Fibroblast of lung (primary cell): Measurements from ENCODE around the gene SETD9. TPM values are rescaled to one million over a fixed set of nuclear protein-coding genes. Genes with fewer than 3 reads are reported as not detected.

Source experiments
- DNase-seq, 2 donors: peaks; one replicate each; pipeline versions ENCODE4 v3.0.0 to v3.0.0-alpha.2; 2010; ENCODE audit warnings: low read depth in 2 of 2
- H2AFZ ChIP-seq: 2 replicates; pipeline ENCODE4 v1.5.1; 2012; ENCODE audit warnings: low read length, control low read depth, inconsistent platforms
- H3K27ac ChIP-seq: 2 replicates; pipeline ENCODE4 v1.5.1; 2011; ENCODE audit warnings: low read length, control low read depth; ENCODE audit not compliant: insufficient read depth
- H3K27me3 ChIP-seq: 2 replicates; pipeline ENCODE4 v1.5.1; 2011; ENCODE audit warnings: mild to moderate bottlenecking, low read length; ENCODE audit not compliant: control insufficient read depth, insufficient read depth
- H3K36me3 ChIP-seq: 2 replicates; pipeline ENCODE4 v1.5.1; 2011; ENCODE audit warnings: low read length; ENCODE audit not compliant: control insufficient read depth, insufficient read depth
- H3K4me1 ChIP-seq: 2 replicates; pipeline ENCODE4 v1.5.1; 2011; ENCODE audit warnings: low read length; ENCODE audit not compliant: control insufficient read depth, insufficient read depth; ENCODE audit errors: extremely low read depth
- H3K4me2 ChIP-seq: 2 replicates; pipeline ENCODE4 v1.5.1; 2011; ENCODE audit warnings: low read length, control low read depth; ENCODE audit not compliant: insufficient read depth; ENCODE audit errors: extremely low read depth
- H3K4me3 ChIP-seq, 4 experiments: fragments of 200-600 bp in 1 of 4; sonication (generic) in 1 of 4; replicated peaks in 1 of 4; 2 replicates each; pipeline ENCODE4 v1.5.1; 2011 to 2016; ENCODE audit warnings: low read length in 4 of 4, low read depth in 3 of 4, mild to moderate bottlenecking in 3 of 4, control low read depth in 2 of 4, inconsistent platforms in 1 of 4, mixed read lengths in 1 of 4; ENCODE audit not compliant: insufficient read depth in 1 of 4; ENCODE audit errors: control extremely low read depth in 1 of 4
- H3K79me2 ChIP-seq: 2 replicates; pipeline ENCODE4 v1.5.1; 2012; ENCODE audit warnings: mild to moderate bottlenecking, low read length, inconsistent platforms; ENCODE audit not compliant: control insufficient read depth, insufficient read depth
- H3K9ac ChIP-seq: 2 replicates; pipeline ENCODE4 v1.5.1; 2011; ENCODE audit warnings: mild to moderate bottlenecking, low read length, control low read depth; ENCODE audit not compliant: insufficient read depth
- H3K9me3 ChIP-seq: 2 replicates; pipeline ENCODE4 v1.5.1; 2012; ENCODE audit warnings: low read depth, low read length; ENCODE audit not compliant: control insufficient read depth, insufficient read depth
- H4K20me1 ChIP-seq: 2 replicates; pipeline ENCODE4 v1.5.1; 2011; ENCODE audit warnings: low read length; ENCODE audit not compliant: control insufficient read depth, insufficient read depth; ENCODE audit errors: extremely low read depth
- EZH2 ChIP-seq: IDR thresholded peaks from 2 replicates; pipeline ENCODE4 v1.5.1; 2012; ENCODE audit warnings: low read length, control low read depth, mild to moderate bottlenecking; ENCODE audit errors: missing control alignments
- polyA plus RNA-seq, 2 donors: library from polyadenylated mRNA; depleted of rRNA in 1 of 2; stranded (reverse) in 1 of 2; unstranded in 1 of 2; fragments of >200 nt; gene quantifications; 2 replicates each; pipeline ENCODE4 v1.2.1, GENCODE V29; 2011 to 2012; ENCODE audit warnings: missing spikeins in 1 of 2
- total RNA-seq: library from RNA; depleted of rRNA; stranded (reverse); fragments of >200 nt; gene quantifications from 2 replicates; pipeline ENCODE4 v1.2.1, GENCODE V29; 2014
- TF ChIP-seq, protein P1 (sequence below), 2 donors: IDR thresholded peaks in 1 of 2; conservative IDR thresholded peaks in 1 of 2; 1 replicate in 1 of 2; 2 replicates in 1 of 2; pipeline ENCODE4 v1.5.1; 2011 to 2012; ENCODE audit warnings: low read length in 2 of 2, control low read depth in 1 of 2, inconsistent platforms in 1 of 2, low read depth in 1 of 2, mild to moderate bottlenecking in 1 of 2

Gene SETD9
- total and polyA plus RNA-seq, 2 donors (not counting 1 experiment from before 2014, with no cell fraction given) = 2.2 to 15.5 TPM

GRCh38 chr5:56881571-56881970 is 27.8 kb upstream of the SETD9 start:
- H3K4me3 ChIP-seq = no peak overlapping the region
- DNase-seq = no peak
- H3K36me3 ChIP-seq = peaks cover 1% of the 10 kb centered on the region
- no peaks in the 10 kb centered on the region for H4K20me1 ChIP-seq
- H3K79me2 ChIP-seq = no peaks in the 10 kb centered on the region
- no peaks in the 10 kb centered on the region for H3K27me3 ChIP-seq
- no peaks in the 10 kb centered on the region for H3K9me3 ChIP-seq
- H3K9ac ChIP-seq = no peak overlapping the region
- H3K27ac ChIP-seq = no peak overlapping the region
- no peak for TF ChIP-seq EZH2
- TF ChIP-seq, protein P1, sequence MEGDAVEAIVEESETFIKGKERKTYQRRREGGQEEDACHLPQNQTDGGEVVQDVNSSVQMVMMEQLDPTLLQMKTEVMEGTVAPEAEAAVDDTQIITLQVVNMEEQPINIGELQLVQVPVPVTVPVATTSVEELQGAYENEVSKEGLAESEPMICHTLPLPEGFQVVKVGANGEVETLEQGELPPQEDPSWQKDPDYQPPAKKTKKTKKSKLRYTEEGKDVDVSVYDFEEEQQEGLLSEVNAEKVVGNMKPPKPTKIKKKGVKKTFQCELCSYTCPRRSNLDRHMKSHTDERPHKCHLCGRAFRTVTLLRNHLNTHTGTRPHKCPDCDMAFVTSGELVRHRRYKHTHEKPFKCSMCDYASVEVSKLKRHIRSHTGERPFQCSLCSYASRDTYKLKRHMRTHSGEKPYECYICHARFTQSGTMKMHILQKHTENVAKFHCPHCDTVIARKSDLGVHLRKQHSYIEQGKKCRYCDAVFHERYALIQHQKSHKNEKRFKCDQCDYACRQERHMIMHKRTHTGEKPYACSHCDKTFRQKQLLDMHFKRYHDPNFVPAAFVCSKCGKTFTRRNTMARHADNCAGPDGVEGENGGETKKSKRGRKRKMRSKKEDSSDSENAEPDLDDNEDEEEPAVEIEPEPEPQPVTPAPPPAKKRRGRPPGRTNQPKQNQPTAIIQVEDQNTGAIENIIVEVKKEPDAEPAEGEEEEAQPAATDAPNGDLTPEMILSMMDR (conservative IDR thresholded peaks at IDR 0.05 in 1 of 2, IDR thresholded peaks at IDR 0.05 in 1 of 2; ENCODE audit: low read depth in 1 of 2, low read length in 2 of 2) = no peak
- no peak overlapping the region for H2AFZ ChIP-seq
- H3K4me2 ChIP-seq = no peak overlapping the region
- no peaks in the 10 kb centered on the region for H3K4me1 ChIP-seq

- Histone ChIP-seq H3K9ac (no peak overlapping the region), H3K27ac (no peak overlapping the region), H3K4me3 (no peak overlapping the region), H3K79me2 (no peaks in the 10 kb centered on the region), H3K36me3 (peaks cover 4% of the 10 kb centered on the region), H3K4me2 (no peak overlapping the region), H3K9me3 (no peaks in the 10 kb centered on the region), H3K27me3 (no peaks in the 10 kb centered on the region), H4K20me1 (no peaks in the 10 kb centered on the region), H2AFZ (no peak overlapping the region), H3K4me1 (no peaks in the 10 kb centered on the region)
- DNase-seq = no peak
- no peak for TF ChIP-seq EZH2
- TF ChIP-seq, protein P1 (conservative IDR thresholded peaks at IDR 0.05 in 1 of 2, IDR thresholded peaks at IDR 0.05 in 1 of 2; ENCODE audit: low read depth in 1 of 2, low read length in 2 of 2) = no peak
Measured at GRCh38 chr5:56893251-56893951, 16.0 kb upstream of the SETD9 start.

DNA sequence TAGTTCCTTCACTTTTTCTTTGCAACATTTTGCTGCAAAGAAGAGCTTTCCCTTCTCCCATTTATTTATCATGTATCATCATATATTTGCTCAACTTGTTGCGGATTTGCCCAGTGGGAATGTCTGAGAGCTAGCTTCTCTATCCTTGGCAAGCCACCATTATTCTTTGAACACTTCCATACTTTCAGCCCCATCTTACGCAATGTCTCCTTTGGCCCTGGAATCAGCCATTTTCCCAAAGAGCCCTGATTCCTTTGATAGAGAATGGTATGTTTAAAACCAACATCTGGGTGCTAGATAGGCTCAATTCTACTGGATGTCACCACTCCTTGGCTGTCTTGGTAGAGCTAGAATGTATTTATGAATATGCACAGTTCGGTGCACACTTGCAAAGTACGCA is 12.6 kb upstream of the SETD9 start:
- Histone ChIP-seq H3K4me3 (no peak overlapping the region), H2AFZ (no peak overlapping the region)
- DNase-seq = no peak

More for the DNA sequence above, 12.6 kb upstream of the SETD9 start:
- TF ChIP-seq EZH2 = no peak
- TF ChIP-seq, protein P1 (conservative IDR thresholded peaks at IDR 0.05 in 1 of 2, IDR thresholded peaks at IDR 0.05 in 1 of 2; ENCODE audit: low read depth in 1 of 2, low read length in 2 of 2) = no peak
- Histone ChIP-seq H3K9me3 (no peaks in the 10 kb centered on the region), H3K4me2 (no peak overlapping the region), H3K79me2 (no peaks in the 10 kb centered on the region), H3K9ac (no peak overlapping the region), H3K4me1 (peaks cover 2% of the 10 kb centered on the region), H3K27me3 (no peaks in the 10 kb centered on the region), H4K20me1 (no peaks in the 10 kb centered on the region), H3K36me3 (peaks cover 4% of the 10 kb centered on the region), H3K27ac (no peak overlapping the region)
